SU-DHL-6 (cell line): ENCODE data around the gene SETD9.

Source experiments
- H2AFZ ChIP-seq: fragments of 200-600 bp; sonication (generic); 2 replicates; pipeline ENCODE4 v1.6.1; 2014; ENCODE audit warnings: low read depth, mild to moderate bottlenecking, moderate library complexity, mixed read lengths, antibody characterized with exemption, low read length; ENCODE audit not compliant: severe bottlenecking
- H3F3A ChIP-seq: fragments of 200-600 bp; shearing (Covaris generic); 2 replicates; pipeline ENCODE4 v1.6.0; 2016; ENCODE audit warnings: antibody characterized with exemption, mild to moderate bottlenecking; ENCODE audit not compliant: insufficient read depth
- H3K27ac ChIP-seq: fragments of 200-600 bp; sonication (generic); 2 replicates; pipeline ENCODE4 v1.5.1; 2016; ENCODE audit warnings: low read depth, mild to moderate bottlenecking, low read length, moderate library complexity, mixed read lengths
- H3K27me3 ChIP-seq: fragments of 200-600 bp; sonication (generic), shearing (Covaris generic); 2 replicates; pipeline ENCODE4 v1.6.0; 2014; ENCODE audit warnings: mild to moderate bottlenecking, low read length
- H3K36me3 ChIP-seq: fragments of 200-600 bp; sonication (generic); 2 replicates; pipeline ENCODE4 v1.6.1; 2014; ENCODE audit warnings: mild to moderate bottlenecking, low read length, mixed read lengths
- H3K4me2 ChIP-seq: fragments of 300-600, 200-600 bp; shearing (Covaris generic), sonication (generic); 2 replicates; pipeline ENCODE4 v1.6.0; 2014; ENCODE audit warnings: low read length, low read depth, mild to moderate bottlenecking; ENCODE audit not compliant: poor library complexity, severe bottlenecking
- H3K4me3 ChIP-seq: fragments of 200-600 bp; sonication (generic); 2 replicates; pipeline ENCODE4 v1.5.1; 2014; ENCODE audit warnings: antibody characterized with exemption, low read length, mild to moderate bottlenecking, mixed read lengths; ENCODE audit not compliant: insufficient read depth, poor library complexity, severe bottlenecking
- H3K79me2 ChIP-seq: fragments of 200-600 bp; sonication (generic); 2 replicates; pipeline ENCODE4 v1.6.1; 2014; ENCODE audit warnings: mild to moderate bottlenecking, low read length, moderate library complexity; ENCODE audit not compliant: insufficient read depth
- H3K9ac ChIP-seq: fragments of 200-600 bp; sonication (generic); 2 replicates; pipeline ENCODE4 v1.7.0; 2014; ENCODE audit warnings: mild to moderate bottlenecking, low read length
- H3K9me2 ChIP-seq: fragments of 200-600 bp; sonication (generic); replicated peaks from 2 replicates; pipeline ENCODE4 v1.6.1; 2014; ENCODE audit warnings: low read length; ENCODE audit not compliant: insufficient read depth
- H3K9me3 ChIP-seq: fragments of 200-600 bp; sonication (generic); 2 replicates; pipeline ENCODE4 v1.6.1; 2014; ENCODE audit warnings: low read length, mixed read lengths; ENCODE audit not compliant: insufficient read depth
- H4K20me1 ChIP-seq: fragments of 200-600 bp; sonication (generic); 2 replicates; pipeline ENCODE4 v1.6.1; 2014; ENCODE audit warnings: low read depth, mild to moderate bottlenecking, antibody characterized with exemption, low read length, moderate library complexity, mixed read lengths
- EZH2phosphoT487 ChIP-seq: fragments of 200-600 bp; sonication (generic), shearing (Covaris generic); conservative IDR thresholded peaks from 2 replicates; pipeline ENCODE4 v1.6.1; 2018; ENCODE audit warnings: mild to moderate bottlenecking, antibody characterized with exemption, low read length, moderate library complexity, mixed read lengths
- TF ChIP-seq, protein P1 (sequence below): fragments of 200-600 bp; sonication (generic); IDR thresholded peaks from one replicate; pipeline ENCODE4 v1.5.1; 2017; ENCODE audit warnings: antibody characterized with exemption, mild to moderate bottlenecking, low read length, moderate library complexity; ENCODE audit not compliant: insufficient read depth, poor library complexity, severe bottlenecking

Gene SETD9

DNA sequence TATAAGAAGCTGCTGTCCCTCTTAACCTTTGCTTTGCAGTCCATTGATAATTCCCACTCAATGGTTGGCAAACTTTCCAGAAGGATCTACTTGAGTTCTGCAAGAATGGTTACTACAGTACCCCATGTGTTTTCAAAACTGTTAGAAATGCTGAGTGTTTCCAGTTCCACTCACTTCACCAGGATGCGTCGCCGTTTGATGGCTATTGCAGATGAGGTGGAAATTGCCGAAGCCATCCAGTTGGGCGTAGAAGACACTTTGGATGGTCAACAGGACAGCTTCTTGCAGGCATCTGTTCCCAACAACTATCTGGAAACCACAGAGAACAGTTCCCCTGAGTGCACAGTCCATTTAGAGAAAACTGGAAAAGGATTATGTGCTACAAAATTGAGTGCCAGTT, 27.8 kb upstream of the SETD9 start:
- Histone ChIP-seq H3K9ac (no peak overlapping the region), H3K4me3 (no peak overlapping the region), H2AFZ (no peak overlapping the region), H3K79me2 (no peaks in the 10 kb centered on the region), H4K20me1 (no peaks in the 10 kb centered on the region), H3K9me2 (no peaks in the 10 kb centered on the region), H3K27ac (no peak overlapping the region), H3F3A (no peaks in the 10 kb centered on the region), H3K27me3 (no peaks in the 10 kb centered on the region), H3K36me3 (peaks cover 28% of the 10 kb centered on the region), H3K4me2 (no peak overlapping the region), H3K9me3 (no peaks in the 10 kb centered on the region)
- TF ChIP-seq, protein P1, sequence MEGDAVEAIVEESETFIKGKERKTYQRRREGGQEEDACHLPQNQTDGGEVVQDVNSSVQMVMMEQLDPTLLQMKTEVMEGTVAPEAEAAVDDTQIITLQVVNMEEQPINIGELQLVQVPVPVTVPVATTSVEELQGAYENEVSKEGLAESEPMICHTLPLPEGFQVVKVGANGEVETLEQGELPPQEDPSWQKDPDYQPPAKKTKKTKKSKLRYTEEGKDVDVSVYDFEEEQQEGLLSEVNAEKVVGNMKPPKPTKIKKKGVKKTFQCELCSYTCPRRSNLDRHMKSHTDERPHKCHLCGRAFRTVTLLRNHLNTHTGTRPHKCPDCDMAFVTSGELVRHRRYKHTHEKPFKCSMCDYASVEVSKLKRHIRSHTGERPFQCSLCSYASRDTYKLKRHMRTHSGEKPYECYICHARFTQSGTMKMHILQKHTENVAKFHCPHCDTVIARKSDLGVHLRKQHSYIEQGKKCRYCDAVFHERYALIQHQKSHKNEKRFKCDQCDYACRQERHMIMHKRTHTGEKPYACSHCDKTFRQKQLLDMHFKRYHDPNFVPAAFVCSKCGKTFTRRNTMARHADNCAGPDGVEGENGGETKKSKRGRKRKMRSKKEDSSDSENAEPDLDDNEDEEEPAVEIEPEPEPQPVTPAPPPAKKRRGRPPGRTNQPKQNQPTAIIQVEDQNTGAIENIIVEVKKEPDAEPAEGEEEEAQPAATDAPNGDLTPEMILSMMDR = no peak
- TF ChIP-seq EZH2phosphoT487 = no peak

DNA sequence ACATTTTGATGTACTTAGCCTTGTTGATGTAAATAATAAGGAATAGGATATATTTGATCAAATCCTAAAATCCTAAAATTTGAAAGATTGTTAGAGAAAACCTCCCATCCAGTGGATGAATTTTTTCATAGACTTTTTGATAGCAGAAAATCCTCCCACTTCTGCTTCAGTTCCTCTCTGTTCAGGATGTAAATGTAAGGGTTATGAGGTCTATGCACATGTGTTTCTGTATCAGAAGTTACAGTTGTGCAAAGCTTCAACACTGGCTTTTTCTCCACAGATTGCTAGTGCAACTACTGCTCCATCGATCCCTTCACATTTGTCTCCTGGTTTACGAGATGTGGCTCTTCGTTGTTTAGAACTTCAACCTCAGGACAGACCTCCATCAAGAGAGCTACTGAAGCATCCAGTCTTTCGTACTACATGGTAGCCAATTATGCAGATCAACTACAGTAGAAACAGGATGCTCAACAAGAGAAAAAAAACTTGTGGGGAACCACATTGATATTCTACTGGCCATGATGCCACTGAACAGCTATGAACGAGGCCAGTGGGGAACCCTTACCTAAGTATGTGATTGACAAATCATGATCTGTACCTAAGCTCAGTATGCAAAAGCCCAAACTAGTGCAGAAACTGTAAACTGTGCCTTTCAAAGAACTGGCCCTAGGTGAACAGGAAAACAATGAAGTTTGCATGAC, 16.0 kb upstream of the SETD9 start:
- Histone ChIP-seq H3K36me3 (peaks cover 19% of the 10 kb centered on the region; the same call in 1 of the 2 replicates), H3K79me2 (no peaks in the 10 kb centered on the region), H3K9me2 (no peaks in the 10 kb centered on the region), H3K9ac (no peak overlapping the region), H2AFZ (no peak overlapping the region), H4K20me1 (no peaks in the 10 kb centered on the region), H3K27me3 (no peaks in the 10 kb centered on the region), H3K4me2 (no peak overlapping the region), H3K9me3 (no peaks in the 10 kb centered on the region), H3K4me3 (no peak overlapping the region), H3K27ac (no peak overlapping the region), H3F3A (no peaks in the 10 kb centered on the region)
- TF ChIP-seq EZH2phosphoT487 = no peak
- TF ChIP-seq, protein P1 = no peak

DNA sequence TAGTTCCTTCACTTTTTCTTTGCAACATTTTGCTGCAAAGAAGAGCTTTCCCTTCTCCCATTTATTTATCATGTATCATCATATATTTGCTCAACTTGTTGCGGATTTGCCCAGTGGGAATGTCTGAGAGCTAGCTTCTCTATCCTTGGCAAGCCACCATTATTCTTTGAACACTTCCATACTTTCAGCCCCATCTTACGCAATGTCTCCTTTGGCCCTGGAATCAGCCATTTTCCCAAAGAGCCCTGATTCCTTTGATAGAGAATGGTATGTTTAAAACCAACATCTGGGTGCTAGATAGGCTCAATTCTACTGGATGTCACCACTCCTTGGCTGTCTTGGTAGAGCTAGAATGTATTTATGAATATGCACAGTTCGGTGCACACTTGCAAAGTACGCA, 12.6 kb upstream of the SETD9 start:
- H3K36me3 ChIP-seq = peaks cover 13% of the 10 kb centered on the region; the same call in 1 of the 2 replicates

More for the DNA sequence above, 12.6 kb upstream of the SETD9 start:
- H3K9me2 ChIP-seq = no peaks in the 10 kb centered on the region
- TF ChIP-seq, protein P1 = no peak
- TF ChIP-seq EZH2phosphoT487 = no peak
- H3K9me3 ChIP-seq = no peaks in the 10 kb centered on the region
- H3F3A ChIP-seq = no peaks in the 10 kb centered on the region
- H3K9ac ChIP-seq = no peak overlapping the region
- no peak overlapping the region for H3K27ac ChIP-seq
- no peak overlapping the region for H3K4me2 ChIP-seq
- H3K4me3 ChIP-seq = no peak overlapping the region
- no peaks in the 10 kb centered on the region for H3K79me2 ChIP-seq
- no peaks in the 10 kb centered on the region for H3K27me3 ChIP-seq
- H2AFZ ChIP-seq = no peak overlapping the region
- H4K20me1 ChIP-seq = no peaks in the 10 kb centered on the region
